HL-60 (cell line): ENCODE data around the gene B4GALT6.

Experiments
- GABPA ChIP-seq: IDR thresholded peaks from 2 replicates; pipeline ENCODE4 v1.6.1; 2012; ENCODE audit warnings: low read depth
- REST ChIP-seq: IDR thresholded peaks from 2 replicates; pipeline ENCODE4 v1.6.1; 2012; ENCODE audit warnings: low read depth; ENCODE audit not compliant: insufficient replicate concordance
- TF ChIP-seq, protein P1 (sequence below): IDR thresholded peaks from one replicate; pipeline ENCODE4 v1.5.1; 2011; ENCODE audit warnings: low read length, control low read depth, inconsistent platforms; ENCODE audit not compliant: insufficient read depth

GRCh38 chr18:31722369-31722957 is 38.1 kb upstream of the B4GALT6 start:
- TF ChIP-seq, protein P1, sequence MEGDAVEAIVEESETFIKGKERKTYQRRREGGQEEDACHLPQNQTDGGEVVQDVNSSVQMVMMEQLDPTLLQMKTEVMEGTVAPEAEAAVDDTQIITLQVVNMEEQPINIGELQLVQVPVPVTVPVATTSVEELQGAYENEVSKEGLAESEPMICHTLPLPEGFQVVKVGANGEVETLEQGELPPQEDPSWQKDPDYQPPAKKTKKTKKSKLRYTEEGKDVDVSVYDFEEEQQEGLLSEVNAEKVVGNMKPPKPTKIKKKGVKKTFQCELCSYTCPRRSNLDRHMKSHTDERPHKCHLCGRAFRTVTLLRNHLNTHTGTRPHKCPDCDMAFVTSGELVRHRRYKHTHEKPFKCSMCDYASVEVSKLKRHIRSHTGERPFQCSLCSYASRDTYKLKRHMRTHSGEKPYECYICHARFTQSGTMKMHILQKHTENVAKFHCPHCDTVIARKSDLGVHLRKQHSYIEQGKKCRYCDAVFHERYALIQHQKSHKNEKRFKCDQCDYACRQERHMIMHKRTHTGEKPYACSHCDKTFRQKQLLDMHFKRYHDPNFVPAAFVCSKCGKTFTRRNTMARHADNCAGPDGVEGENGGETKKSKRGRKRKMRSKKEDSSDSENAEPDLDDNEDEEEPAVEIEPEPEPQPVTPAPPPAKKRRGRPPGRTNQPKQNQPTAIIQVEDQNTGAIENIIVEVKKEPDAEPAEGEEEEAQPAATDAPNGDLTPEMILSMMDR: peak; percentile 95
- TF ChIP-seq GABPA (no peak), REST (no peak)
